Upper lobe of right lung (tissue), 1 donor: ENCODE data around the gene BEND6. TPM values are rescaled to one million over a fixed set of nuclear protein-coding genes. Genes with fewer than 3 reads are reported as not detected.

Experiments used
- ATAC-seq: fragments of 200-7000 bp; cut with Tn5 transposase; one replicate; pipeline ENCODE4 v1.9.1; 2020; ENCODE audit warnings: mild to moderate bottlenecking, moderate library complexity
- DNase-seq: peaks from one replicate; pipeline ENCODE4 v3.0.0-alpha.2; 2020
- H3K27ac ChIP-seq: fragments of 200-600 bp; one replicate; pipeline ENCODE4 v1.8.0; 2022
- H3K27me3 ChIP-seq: fragments of 200-600 bp; one replicate; pipeline ENCODE4 v1.8.0; 2022; ENCODE audit warnings: mild to moderate bottlenecking
- H3K36me3 ChIP-seq: fragments of 200-600 bp; one replicate; pipeline ENCODE4 v1.8.0; 2022
- H3K4me1 ChIP-seq: fragments of 200-600 bp; one replicate; pipeline ENCODE4 v1.8.0; 2022
- H3K4me3 ChIP-seq: fragments of 200-600 bp; one replicate; pipeline ENCODE4 v1.8.0; 2022; ENCODE audit warnings: mild to moderate bottlenecking
- H3K9me3 ChIP-seq: fragments of 200-600 bp; one replicate; pipeline ENCODE4 v1.8.0; 2022
- CTCF ChIP-seq: fragments of 200-600 bp; IDR thresholded peaks from one replicate; pipeline ENCODE4 v1.8.0; 2022; ENCODE audit warnings: antibody characterized with exemption
- intact Hi-C: fragments of 100-400 bp; cut with DNase I; formaldehyde crosslinking; loops from one replicate; pipeline ENCODE4 v1.11.0; 2022
- total RNA-seq: library from RNA; stranded (reverse); fragmentation: NEBNext Ultra II Directional; extraction: Animal tissue kit (Norgen Biotek cat#: 25700); gene quantifications from one replicate; pipeline ENCODE4 v1.2.1, GENCODE V29; 2021
- donor health status: DM: no; HTN: yes; CAD: no; lungs with severe emphysema.

BEND6 gene
- total RNA-seq, 1 donor from 2014 or later, result 1.2 TPM

- no peaks in the 10 kb centered on the region for H3K4me1 ChIP-seq
- no peak overlapping the region for H3K4me3 ChIP-seq
- no peak for ATAC-seq
- intact Hi-C loops, result no loop called here
- no peak for DNase-seq
- no peaks in the 10 kb centered on the region for H3K9me3 ChIP-seq
- peaks cover 4% of the 10 kb centered on the region for H3K27me3 ChIP-seq
- H3K36me3 ChIP-seq, result no peaks in the 10 kb centered on the region
- no peak for TF ChIP-seq CTCF
- no peak overlapping the region for H3K27ac ChIP-seq
These were observed 41.4 kb upstream of the BEND6 start for GRCh38 chr6:56913285-56914074.

- H3K4me1 ChIP-seq, result no peaks in the 10 kb centered on the region
- peak; percentile 51 for ATAC-seq
- intact Hi-C loops, result no loop called here
These were observed 39.9 kb upstream of the BEND6 start for GRCh38 chr6:56914798-56915658.

GRCh38 chr6:56915832-56916231 lies 39.1 kb upstream of the BEND6 start:
- no peak overlapping the region for H3K4me3 ChIP-seq
- H3K9me3 ChIP-seq, result no peaks in the 10 kb centered on the region
- no peaks in the 10 kb centered on the region for H3K36me3 ChIP-seq
- ATAC-seq, result no peak
- H3K27ac ChIP-seq, result no peak overlapping the region
- DNase-seq, result no peak
- intact Hi-C loops, result no loop called here
- TF ChIP-seq CTCF, result no peak
- no peaks in the 10 kb centered on the region for H3K4me1 ChIP-seq
- H3K27me3 ChIP-seq, result peaks cover 4% of the 10 kb centered on the region

More at GRCh38 chr6:56914798-56915658, 39.9 kb upstream of the BEND6 start:
- Histone ChIP-seq H3K9me3 (no peaks in the 10 kb centered on the region), H3K27me3 (peaks cover 4% of the 10 kb centered on the region), H3K27ac (no peak overlapping the region), H3K4me3 (no peak overlapping the region), H3K36me3 (no peaks in the 10 kb centered on the region)
- DNase-seq, result no peak
- TF ChIP-seq CTCF, result no peak

- Histone ChIP-seq H3K36me3 (no peaks in the 10 kb centered on the region), H3K4me3 (no peak overlapping the region), H3K4me1 (no peaks in the 10 kb centered on the region), H3K27ac (no peak overlapping the region), H3K27me3 (peaks cover 4% of the 10 kb centered on the region), H3K9me3 (no peaks in the 10 kb centered on the region)
- intact Hi-C loops, result no loop called here
- TF ChIP-seq CTCF, result no peak
- no peak for ATAC-seq
- DNase-seq, result no peak
These were observed 37.9 kb upstream of the BEND6 start for GRCh38 chr6:56916849-56917551.

- Histone ChIP-seq H3K4me1 (no peaks in the 10 kb centered on the region), H3K9me3 (no peaks in the 10 kb centered on the region), H3K27ac (no peak overlapping the region), H3K36me3 (no peaks in the 10 kb centered on the region), H3K4me3 (no peak overlapping the region), H3K27me3 (peaks cover 4% of the 10 kb centered on the region)
- intact Hi-C loops, result no loop called here
- TF ChIP-seq CTCF, result no peak
- ATAC-seq (no peak), DNase-seq (no peak)
These were observed 32.3 kb upstream of the BEND6 start for GRCh38 chr6:56922645-56923044.
